Ishikawa (cell line): ENCODE data around the gene ROR1.

Experiments
- CEBPB ChIP-seq: IDR thresholded peaks from 2 replicates; pipeline ENCODE4 v1.6.1; 2012
- CREB1 ChIP-seq: IDR thresholded peaks from 2 replicates; pipeline ENCODE4 v1.6.1; 2012; ENCODE audit warnings: low read depth
- EGR1 ChIP-seq: IDR thresholded peaks from 2 replicates; pipeline ENCODE4 v1.6.1; 2012
- EP300 ChIP-seq: IDR thresholded peaks from 2 replicates; pipeline ENCODE4 v1.6.1; 2012; ENCODE audit warnings: borderline replicate concordance
- FOXM1 ChIP-seq: IDR thresholded peaks from 2 replicates; pipeline ENCODE4 v1.6.1; 2012; ENCODE audit warnings: low read depth, borderline replicate concordance
- MAX ChIP-seq: IDR thresholded peaks from 2 replicates; pipeline ENCODE4 v1.6.1; 2012
- NFIC ChIP-seq: IDR thresholded peaks from 2 replicates; pipeline ENCODE4 v1.6.1; 2012
- RAD21 ChIP-seq: IDR thresholded peaks from 2 replicates; pipeline ENCODE4 v1.6.1; 2012; ENCODE audit warnings: low read depth
- REST ChIP-seq: IDR thresholded peaks from 2 replicates; pipeline ENCODE4 v1.6.1; 2012; ENCODE audit warnings: low read depth, mild to moderate bottlenecking
- TAF1 ChIP-seq: IDR thresholded peaks from 2 replicates; pipeline ENCODE4 v1.6.1; 2012; ENCODE audit warnings: low read depth, mild to moderate bottlenecking
- TCF12 ChIP-seq: IDR thresholded peaks from 2 replicates; pipeline ENCODE4 v1.6.1; 2012; ENCODE audit warnings: low read depth
- TEAD4 ChIP-seq: IDR thresholded peaks from 2 replicates; pipeline ENCODE4 v1.6.1; 2012
- USF1 ChIP-seq: IDR thresholded peaks from 2 replicates; pipeline ENCODE4 v1.6.1; 2012
- YY1 ChIP-seq: IDR thresholded peaks from 2 replicates; pipeline ENCODE4 v1.6.1; 2012; ENCODE audit warnings: low read depth
- ZBTB7A ChIP-seq: IDR thresholded peaks from 2 replicates; pipeline ENCODE4 v1.6.1; 2012; ENCODE audit warnings: low read depth

ROR1 gene

GRCh38 chr1:63804829-63805484 lies 31.1 kb downstream of the ROR1 start:
- TF ChIP-seq FOXM1 (no peak), REST (no peak), CREB1 (no peak), MAX (no peak), CEBPB (no peak), TEAD4 (no peak), EP300 (no peak), TCF12 (no peak), NFIC (no peak), YY1 (no peak), ZBTB7A (no peak), TAF1 (no peak), USF1 (no peak), RAD21 (no peak)

GRCh38 chr1:63807046-63807445 lies 33.2 kb downstream of the ROR1 start:
- TF ChIP-seq YY1, result no peak
- no peak for TF ChIP-seq EGR1
- TF ChIP-seq TAF1, result no peak
- no peak for TF ChIP-seq FOXM1
- TF ChIP-seq RAD21, result no peak
- no peak for TF ChIP-seq EP300
- no peak for TF ChIP-seq TCF12
- no peak for TF ChIP-seq ZBTB7A
- TF ChIP-seq TEAD4, result no peak
- no peak for TF ChIP-seq CEBPB
- no peak for TF ChIP-seq REST
- no peak for TF ChIP-seq MAX
- no peak for TF ChIP-seq USF1
- TF ChIP-seq NFIC, result no peak
- no peak for TF ChIP-seq CREB1

- no peak for TF ChIP-seq REST
- no peak for TF ChIP-seq ZBTB7A
- no peak for TF ChIP-seq EGR1
- no peak for TF ChIP-seq CEBPB
- no peak for TF ChIP-seq NFIC
- TF ChIP-seq FOXM1, result no peak
- no peak for TF ChIP-seq TAF1
- no peak for TF ChIP-seq USF1
- no peak for TF ChIP-seq RAD21
- no peak for TF ChIP-seq MAX
- no peak for TF ChIP-seq TEAD4
- TF ChIP-seq EP300, result no peak
- TF ChIP-seq TCF12, result no peak
Observed at GRCh38 chr1:63810936-63811469, 37.2 kb downstream of the ROR1 start.
